ENCODE data around the gene KIAA1217.

DNA sequence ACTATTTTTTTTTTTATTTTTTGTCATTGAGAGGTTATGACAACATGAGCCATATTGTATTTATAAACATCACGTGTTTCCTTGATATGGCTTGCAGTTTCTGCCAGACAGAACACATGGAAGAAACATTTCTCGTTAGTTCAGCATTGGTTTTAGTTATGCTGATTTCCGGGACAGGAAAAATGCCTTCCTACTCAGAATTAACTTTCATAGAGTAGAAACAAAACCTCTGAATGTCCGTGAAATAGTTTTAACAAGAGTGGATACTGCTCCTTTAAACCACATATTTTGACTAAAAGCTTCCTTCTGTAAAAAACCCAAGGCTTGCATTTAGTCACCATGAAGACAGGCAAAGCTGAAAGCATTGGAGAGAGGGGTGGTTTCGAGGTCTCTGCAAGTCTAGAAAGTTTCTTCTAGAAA lies 240.4 kb downstream of the KIAA1217 start:
- TF ChIP-seq, protein P1, sequence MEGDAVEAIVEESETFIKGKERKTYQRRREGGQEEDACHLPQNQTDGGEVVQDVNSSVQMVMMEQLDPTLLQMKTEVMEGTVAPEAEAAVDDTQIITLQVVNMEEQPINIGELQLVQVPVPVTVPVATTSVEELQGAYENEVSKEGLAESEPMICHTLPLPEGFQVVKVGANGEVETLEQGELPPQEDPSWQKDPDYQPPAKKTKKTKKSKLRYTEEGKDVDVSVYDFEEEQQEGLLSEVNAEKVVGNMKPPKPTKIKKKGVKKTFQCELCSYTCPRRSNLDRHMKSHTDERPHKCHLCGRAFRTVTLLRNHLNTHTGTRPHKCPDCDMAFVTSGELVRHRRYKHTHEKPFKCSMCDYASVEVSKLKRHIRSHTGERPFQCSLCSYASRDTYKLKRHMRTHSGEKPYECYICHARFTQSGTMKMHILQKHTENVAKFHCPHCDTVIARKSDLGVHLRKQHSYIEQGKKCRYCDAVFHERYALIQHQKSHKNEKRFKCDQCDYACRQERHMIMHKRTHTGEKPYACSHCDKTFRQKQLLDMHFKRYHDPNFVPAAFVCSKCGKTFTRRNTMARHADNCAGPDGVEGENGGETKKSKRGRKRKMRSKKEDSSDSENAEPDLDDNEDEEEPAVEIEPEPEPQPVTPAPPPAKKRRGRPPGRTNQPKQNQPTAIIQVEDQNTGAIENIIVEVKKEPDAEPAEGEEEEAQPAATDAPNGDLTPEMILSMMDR (IDR thresholded peaks at IDR 0.05), result no peak
- TF ChIP-seq POLR2A (IDR thresholded peaks at IDR 0.05), result no peak
